SK-N-SH treated with all-trans-retinoic acid at 6 μM for 48 hours (cell line): ENCODE measurements around the gene STRADB.
"Not testable (repeated sequence)": the region's sequence is repeated elsewhere in the genome, so short reads cannot be mapped to it uniquely, and the experiment has no call there.

ENCODE experiments used
- BACH2 ChIP-seq: fragments of 250-450 bp; sonication (Bioruptor Pico); IDR thresholded peaks from 2 replicates; pipeline ENCODE4 v1.9.0; 2021; ENCODE audit warnings: mild to moderate bottlenecking, borderline replicate concordance
- CREB5 ChIP-seq: fragments of 250-450 bp; sonication (Bioruptor Pico); IDR thresholded peaks from 2 replicates; pipeline ENCODE4 v1.5.1; 2020; ENCODE audit warnings: low read depth, mild to moderate bottlenecking, moderate library complexity
- ESRRG ChIP-seq: fragments of 250-450 bp; sonication (Bioruptor Pico); IDR thresholded peaks from 2 replicates; pipeline ENCODE4 v1.6.1; 2021; ENCODE audit warnings: mild to moderate bottlenecking
- OSR1 ChIP-seq: fragments of 250-450 bp; sonication (Bioruptor Pico); IDR thresholded peaks from 2 replicates; pipeline ENCODE4 v1.8.0; 2022; ENCODE audit warnings: moderate library complexity, mild to moderate bottlenecking, inconsistent platforms
- PATZ1 ChIP-seq: fragments of 250-450 bp; sonication (Bioruptor Pico); IDR thresholded peaks from 2 replicates; pipeline ENCODE4 v1.8.0; 2020; ENCODE audit warnings: mild to moderate bottlenecking, moderate library complexity, borderline replicate concordance
- PPARA ChIP-seq: fragments of 250-450 bp; sonication (Bioruptor Pico); IDR thresholded peaks from 2 replicates; pipeline ENCODE4 v1.5.0; 2020; ENCODE audit warnings: mild to moderate bottlenecking, borderline replicate concordance
- RARB ChIP-seq: fragments of 250-450 bp; sonication (Bioruptor Pico); IDR thresholded peaks from 2 replicates; pipeline ENCODE4 v1.8.0; 2021; ENCODE audit warnings: mild to moderate bottlenecking, moderate library complexity
- SNAI2 ChIP-seq: fragments of 250-450 bp; sonication (Bioruptor Pico); IDR thresholded peaks from 2 replicates; pipeline ENCODE4 v1.5.0; 2020; ENCODE audit warnings: mild to moderate bottlenecking, moderate library complexity
- TOX ChIP-seq: fragments of 250-450 bp; sonication (Bioruptor Pico); IDR thresholded peaks from 2 replicates; pipeline ENCODE4 v1.8.0; 2021; ENCODE audit warnings: mild to moderate bottlenecking, moderate library complexity, borderline replicate concordance
- ZFP30 ChIP-seq: fragments of 450-650 bp; formaldehyde crosslinking; IDR thresholded peaks from 2 replicates; pipeline ENCODE4 v1.5.0; 2022; ENCODE audit warnings: mild to moderate bottlenecking, moderate library complexity
- ZNF565 ChIP-seq: fragments of 450-650 bp; formaldehyde crosslinking; conservative IDR thresholded peaks from 2 replicates; pipeline ENCODE4 v1.5.0; 2020; ENCODE audit warnings: low read depth, mild to moderate bottlenecking, moderate library complexity

- TF ChIP-seq PATZ1 (CRISPR knock-in tag); ESRRG; PPARA (CRISPR knock-in tag); OSR1 (CRISPR knock-in tag); RARB (CRISPR knock-in tag); ZNF565 (CRISPR knock-in tag); ZFP30 (CRISPR knock-in tag); CREB5 (CRISPR knock-in tag); BACH2 (CRISPR knock-in tag); SNAI2 (CRISPR knock-in tag); TOX: not testable (repeated sequence)
These were observed 32.2 kb downstream of the STRADB start for GRCh38 chr2:201483758-201484157.
